Chondrocyte (in vitro differentiated cells): ENCODE results near the gene TBC1D21. TPM values are rescaled to one million over a fixed set of nuclear protein-coding genes. Genes with fewer than 3 reads are reported as not detected.
A peak's percentile ranks its signal among the peaks of the same experiment; 100 is the strongest.
"Not testable (repeated sequence)": the region's sequence is repeated elsewhere in the genome, so short reads cannot be mapped to it uniquely, and the experiment has no call there.

Experiments
- DNase-seq: peaks from one replicate; pipeline ENCODE4 v3.0.0; 2021; ENCODE audit warnings: mixed read lengths, low spot score
- H3K27ac Mint-ChIP-seq: one replicate; pipeline ENCODE4 v1.8.0; 2021; ENCODE audit warnings: mild to moderate bottlenecking, moderate library complexity, mixed read lengths; ENCODE audit not compliant: unreplicated experiment
- H3K27me3 Mint-ChIP-seq: 2 replicates; pipeline ENCODE4 v1.8.0; 2021; ENCODE audit warnings: low read depth, mixed read lengths
- H3K36me3 Mint-ChIP-seq: 2 replicates; pipeline ENCODE4 v1.8.0; 2021; ENCODE audit warnings: low read depth, mixed read lengths
- H3K4me1 Mint-ChIP-seq: 2 replicates; pipeline ENCODE4 v1.8.0; 2021; ENCODE audit warnings: low read depth, mild to moderate bottlenecking, mixed read lengths
- H3K4me3 Mint-ChIP-seq: one replicate; pipeline ENCODE4 v1.8.0; 2021; ENCODE audit warnings: mild to moderate bottlenecking, moderate library complexity, mixed read lengths; ENCODE audit not compliant: unreplicated experiment
- H3K9me3 Mint-ChIP-seq: 2 replicates; pipeline ENCODE4 v1.8.0; 2021; ENCODE audit warnings: low read depth, mixed read lengths
- total RNA-seq: library from RNA; stranded (reverse); gene quantifications from 3 replicates; pipeline ENCODE4 v1.2.1, GENCODE V29; 2021
- TF ChIP-seq, protein P1 (sequence below): fragments of 200-600 bp; sonication (generic); IDR thresholded peaks from 2 replicates; pipeline ENCODE4 v1.5.0; 2021; ENCODE audit warnings: antibody characterized with exemption, mild to moderate bottlenecking, moderate library complexity

Gene TBC1D21
- total RNA-seq, 1 donor from 2014 or later: not detected

DNA sequence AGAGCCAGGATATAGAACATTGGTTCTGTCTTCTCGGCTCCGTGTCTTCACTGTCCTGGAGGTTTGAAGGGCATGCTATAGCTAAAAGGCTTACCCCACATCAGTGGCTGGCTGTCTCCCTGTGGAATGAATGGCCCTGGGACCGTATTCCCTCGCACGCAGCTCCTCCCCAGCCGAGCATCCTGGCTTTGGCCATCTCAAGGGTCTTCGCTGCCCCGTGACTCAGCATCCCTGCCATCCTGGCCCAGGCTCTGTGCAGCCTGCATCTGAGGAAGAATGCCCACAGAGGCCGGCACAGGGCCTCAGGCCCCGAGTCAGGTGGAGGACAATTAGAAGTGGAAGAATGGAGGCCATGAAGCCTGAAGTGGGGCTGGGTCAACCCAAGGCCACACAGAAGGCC, 63.9 kb downstream of the TBC1D21 start:
- Mint-ChIP-seq H3K36me3 (peaks cover 9% of the 10 kb centered on the region), H3K27me3 (no peaks in the 10 kb centered on the region), H3K4me1 (peaks cover 94% of the 10 kb centered on the region), H3K9me3 (no peaks in the 10 kb centered on the region), H3K4me3 (no peak overlapping the region), H3K27ac (peak overlapping the region; percentile 49)
- TF ChIP-seq, protein P1, sequence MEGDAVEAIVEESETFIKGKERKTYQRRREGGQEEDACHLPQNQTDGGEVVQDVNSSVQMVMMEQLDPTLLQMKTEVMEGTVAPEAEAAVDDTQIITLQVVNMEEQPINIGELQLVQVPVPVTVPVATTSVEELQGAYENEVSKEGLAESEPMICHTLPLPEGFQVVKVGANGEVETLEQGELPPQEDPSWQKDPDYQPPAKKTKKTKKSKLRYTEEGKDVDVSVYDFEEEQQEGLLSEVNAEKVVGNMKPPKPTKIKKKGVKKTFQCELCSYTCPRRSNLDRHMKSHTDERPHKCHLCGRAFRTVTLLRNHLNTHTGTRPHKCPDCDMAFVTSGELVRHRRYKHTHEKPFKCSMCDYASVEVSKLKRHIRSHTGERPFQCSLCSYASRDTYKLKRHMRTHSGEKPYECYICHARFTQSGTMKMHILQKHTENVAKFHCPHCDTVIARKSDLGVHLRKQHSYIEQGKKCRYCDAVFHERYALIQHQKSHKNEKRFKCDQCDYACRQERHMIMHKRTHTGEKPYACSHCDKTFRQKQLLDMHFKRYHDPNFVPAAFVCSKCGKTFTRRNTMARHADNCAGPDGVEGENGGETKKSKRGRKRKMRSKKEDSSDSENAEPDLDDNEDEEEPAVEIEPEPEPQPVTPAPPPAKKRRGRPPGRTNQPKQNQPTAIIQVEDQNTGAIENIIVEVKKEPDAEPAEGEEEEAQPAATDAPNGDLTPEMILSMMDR: no peak
- DNase-seq: no peak

DNA sequence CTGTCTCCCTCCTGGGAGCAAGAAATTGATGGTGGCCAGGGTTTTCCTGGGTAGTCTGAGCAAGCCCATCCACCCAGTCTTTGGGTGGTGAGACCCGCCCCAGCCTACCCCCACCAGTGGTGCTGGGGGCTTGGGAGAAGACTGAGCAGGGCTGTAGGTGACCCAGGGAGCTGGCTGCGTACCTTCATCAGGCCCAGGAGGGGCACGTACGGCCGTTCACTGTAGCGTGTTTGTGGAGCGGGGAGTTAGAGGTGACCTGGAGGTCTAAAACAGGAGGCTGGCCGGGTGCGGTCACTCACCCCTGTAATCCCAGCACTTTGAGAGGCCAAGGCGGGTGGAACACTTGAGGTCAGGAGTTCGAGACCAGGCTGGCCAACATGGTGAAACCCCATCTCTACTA, 64.4 kb downstream of the TBC1D21 start:
- Mint-ChIP-seq H3K27me3 (no peaks in the 10 kb centered on the region), H3K9me3 (no peaks in the 10 kb centered on the region), H3K27ac (peak overlapping the region; percentile 49), H3K4me3 (no peak overlapping the region), H3K36me3 (peaks cover 5% of the 10 kb centered on the region), H3K4me1 (peaks cover 94% of the 10 kb centered on the region)
- no peak for DNase-seq
- TF ChIP-seq, protein P1: no peak

DNA sequence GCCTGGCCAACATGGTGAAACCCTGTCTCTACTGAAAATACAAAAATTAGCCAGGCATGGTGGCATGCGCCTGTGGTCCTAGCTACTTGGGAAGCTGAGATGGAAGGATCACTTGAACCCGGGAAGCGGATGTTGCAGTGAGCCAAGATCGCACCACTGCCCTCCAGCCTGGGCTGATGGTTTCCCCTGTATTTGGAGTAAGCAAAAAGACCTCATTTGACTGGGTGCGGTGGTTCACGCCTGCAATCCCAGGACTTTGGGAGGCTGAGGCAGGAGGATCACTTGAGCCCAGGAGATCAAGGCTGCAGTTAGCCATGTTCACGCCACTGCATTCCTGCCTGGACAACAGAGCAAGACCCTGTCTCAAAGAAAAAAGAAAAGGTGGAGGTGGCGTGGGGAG, 65.2 kb downstream of the TBC1D21 start:
- H3K4me1 Mint-ChIP-seq: peaks cover 96% of the 10 kb centered on the region
- not testable (repeated sequence) for H3K27me3 Mint-ChIP-seq

More for the DNA sequence above, 65.2 kb downstream of the TBC1D21 start:
- not testable (repeated sequence) for H3K9me3 Mint-ChIP-seq, H3K4me3 Mint-ChIP-seq, DNase-seq, H3K36me3 Mint-ChIP-seq
- peak overlapping the region; percentile 97 for H3K27ac Mint-ChIP-seq

Other genes starting within 250 kb of the TBC1D21 start
- 232 to 256 TPM (median 252 TPM) in 3 replicates for gene NPTN, start 240.2 kb upstream of the TBC1D21 start, total RNA-seq
- gene CD276, start 189.2 kb upstream of the TBC1D21 start, total RNA-seq: 157 to 196 TPM (median 192 TPM) in 3 replicates
- 9.9 to 24.9 TPM (median 23.0 TPM) in 3 replicates for gene INSYN1, start 120.2 kb upstream of the TBC1D21 start, total RNA-seq
- gene LOXL1, start 52.9 kb downstream of the TBC1D21 start, total RNA-seq: 428 to 446 TPM (median 444 TPM) in 3 replicates
- 18.0 to 26.4 TPM (median 18.9 TPM) in 3 replicates for gene STOML1, start 118.7 kb downstream of the TBC1D21 start, total RNA-seq
- gene PML, start 121.2 kb downstream of the TBC1D21 start, total RNA-seq: 38.8 to 44.3 TPM (median 40.0 TPM) in 3 replicates
- 0.12 to 0.46 TPM in 2 of 3 replicates, not detected in the other for gene GOLGA6A, start 209.0 kb downstream of the TBC1D21 start, total RNA-seq